ENCODE data around the gene C6orf120. TPM values are rescaled to one million over a fixed set of nuclear protein-coding genes. Genes with fewer than 3 reads are reported as not detected.

C6orf120 gene
- total RNA-seq, 1 experiment from 2014 or later = 18.6 TPM

DNA sequence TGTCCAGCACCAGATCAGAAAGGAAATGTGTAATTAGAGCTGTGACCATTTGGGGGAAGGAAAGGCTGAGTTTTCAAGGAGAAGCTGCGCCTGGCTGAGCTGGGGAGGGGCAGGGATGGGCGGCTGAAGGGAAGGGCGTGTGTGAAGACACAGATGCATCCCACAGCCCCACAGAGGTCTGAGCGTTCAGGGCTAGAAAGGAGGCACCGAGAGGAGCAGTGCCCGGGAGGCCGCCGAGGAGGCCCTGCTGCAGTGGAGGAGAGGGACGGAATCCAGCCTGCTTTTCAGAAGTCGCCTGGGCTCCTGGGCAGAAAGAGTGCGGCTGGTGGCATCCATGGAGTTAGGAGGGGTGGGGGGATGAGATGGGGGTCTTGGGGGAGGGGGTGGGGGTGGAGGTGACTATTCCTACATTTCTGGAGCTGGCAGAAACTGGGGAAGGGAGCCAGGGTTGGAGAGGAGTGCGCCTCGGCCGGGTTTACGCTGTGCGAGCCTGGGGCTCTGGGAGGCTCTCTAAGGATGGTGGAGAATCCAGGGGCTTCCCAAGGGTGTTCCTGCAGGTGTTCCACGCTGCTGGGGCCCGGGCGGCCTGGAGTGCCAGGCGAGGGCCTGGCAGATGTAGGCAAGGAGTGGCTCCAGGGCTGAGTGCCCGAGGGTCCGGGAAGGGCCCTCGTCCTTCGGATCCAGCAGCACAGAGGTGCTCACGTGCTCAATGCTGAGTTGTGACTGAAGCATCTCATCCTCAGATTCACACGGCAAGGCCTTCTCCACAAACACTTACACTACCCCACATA lies 41.9 kb upstream of the C6orf120 start:
- no TSS peak for BruUV-seq (replicated peaks)
- TF ChIP-seq CTCF (conservative IDR thresholded peaks at IDR 0.05; ENCODE audit: low read depth, low read length) (no peak), EZH2phosphoT487 (IDR thresholded peaks at IDR 0.05; ENCODE audit: borderline replicate concordance, low read length) (no peak), EZH2 (IDR thresholded peaks at IDR 0.05; ENCODE audit: low read length, unreplicated experiment) (no peak)
- Histone ChIP-seq H3K36me3 (ENCODE audit: low read depth, low read length) (no peaks in the 10 kb centered on the region), H3K4me1 (ENCODE audit: insufficient read depth, low read length) (peaks cover 5% of the 10 kb centered on the region; the same call in 1 of the 2 replicates), H3F3A (ENCODE audit: low read length, unreplicated experiment) (no peaks in the 10 kb centered on the region), H3K79me2 (ENCODE audit: low read length) (no peaks in the 10 kb centered on the region), H2AFZ (ENCODE audit: low read length) (no peak overlapping the region), H3K9me3 (ENCODE audit: low read length) (no peaks in the 10 kb centered on the region), H3K9ac (ENCODE audit: low read length) (no peak overlapping the region), H3K27ac (ENCODE audit: low read length) (no peak overlapping the region), H3K4me3 (ENCODE audit: low read length) (no peak overlapping the region), H3K9me2 (replicated peaks; ENCODE audit: low read length) (no peaks in the 10 kb centered on the region), H4K20me1 (ENCODE audit: low read length) (no peaks in the 10 kb centered on the region), H3K4me2 (ENCODE audit: low read length) (no peak overlapping the region), H3K27me3 (ENCODE audit: low read length) (no peaks in the 10 kb centered on the region)
- ChIA-PET POLR2A (ENCODE audit: unreplicated experiment) (no interaction called here), CTCF (no interaction called here)
- intact Hi-C loops (cut with micrococcal nuclease) = loop anchor here (5.0 kb wide), 1 partner anchor 763 kb away; no protein-coding TSS in a partner anchor
- DNase-seq = no peak
- no peak for ATAC-seq

GRCh38 chr6:169660751-169661390 lies 41.1 kb upstream of the C6orf120 start:
- H3K9ac ChIP-seq (ENCODE audit: low read length) = no peak overlapping the region
- no peak for TF ChIP-seq CTCF (conservative IDR thresholded peaks at IDR 0.05; ENCODE audit: low read depth, low read length)
- TF ChIP-seq EZH2phosphoT487 (IDR thresholded peaks at IDR 0.05; ENCODE audit: borderline replicate concordance, low read length) = no peak
- TF ChIP-seq EZH2 (IDR thresholded peaks at IDR 0.05; ENCODE audit: low read length, unreplicated experiment) = no peak

DNA sequence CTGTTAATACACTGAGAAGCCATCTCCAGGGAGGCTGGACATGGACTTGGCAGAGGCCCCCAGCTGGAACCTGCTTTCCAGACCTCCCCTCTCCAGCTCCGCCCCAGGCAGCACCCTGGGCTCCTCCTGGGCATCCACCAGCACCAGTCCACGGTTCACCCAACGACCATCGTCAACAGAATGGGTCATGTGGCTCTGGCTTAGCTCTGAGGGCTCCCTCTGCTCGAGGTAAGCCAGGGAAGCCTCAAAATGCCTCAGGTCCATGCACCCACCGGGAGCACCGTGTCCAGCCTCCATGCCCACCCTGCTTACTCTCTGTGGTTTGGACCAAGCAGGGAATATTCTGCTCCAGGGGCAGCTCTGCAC lies 40.6 kb upstream of the C6orf120 start:
- intact Hi-C loops (cut with micrococcal nuclease) = no loop called here
- no peak for ATAC-seq
- no peaks in the 10 kb centered on the region for H3F3A ChIP-seq (ENCODE audit: low read length, unreplicated experiment)
- no peak overlapping the region for H3K4me3 ChIP-seq (ENCODE audit: low read length)
- H3K9me2 ChIP-seq (replicated peaks; ENCODE audit: low read length) = no peaks in the 10 kb centered on the region
- ChIA-PET CTCF (no interaction called here), POLR2A (ENCODE audit: unreplicated experiment) (no interaction called here)
- no TSS peak for BruUV-seq (replicated peaks)
- no peak overlapping the region for H2AFZ ChIP-seq (ENCODE audit: low read length)
- DNase-seq = no peak
- no peak overlapping the region for H3K4me2 ChIP-seq (ENCODE audit: low read length)
- TF ChIP-seq EZH2 (IDR thresholded peaks at IDR 0.05; ENCODE audit: low read length, unreplicated experiment) = no peak
- TF ChIP-seq CTCF (conservative IDR thresholded peaks at IDR 0.05; ENCODE audit: low read depth, low read length) = no peak
- TF ChIP-seq EZH2phosphoT487 (IDR thresholded peaks at IDR 0.05; ENCODE audit: borderline replicate concordance, low read length) = no peak
- H3K9me3 ChIP-seq (ENCODE audit: low read length) = no peaks in the 10 kb centered on the region
- no peak overlapping the region for H3K9ac ChIP-seq (ENCODE audit: low read length)
- no peaks in the 10 kb centered on the region for H3K79me2 ChIP-seq (ENCODE audit: low read length)
- no peaks in the 10 kb centered on the region for H3K4me1 ChIP-seq (ENCODE audit: insufficient read depth, low read length)
- H3K36me3 ChIP-seq (ENCODE audit: low read depth, low read length) = no peaks in the 10 kb centered on the region
- H3K27me3 ChIP-seq (ENCODE audit: low read length) = no peaks in the 10 kb centered on the region
- H4K20me1 ChIP-seq (ENCODE audit: low read length) = no peaks in the 10 kb centered on the region
- H3K27ac ChIP-seq (ENCODE audit: low read length) = no peak overlapping the region

More at GRCh38 chr6:169660751-169661390, 41.1 kb upstream of the C6orf120 start:
- no peaks in the 10 kb centered on the region for H3K4me1 ChIP-seq (ENCODE audit: insufficient read depth, low read length)
- ATAC-seq = no peak
- no peaks in the 10 kb centered on the region for H3K9me3 ChIP-seq (ENCODE audit: low read length)
- no peaks in the 10 kb centered on the region for H3K9me2 ChIP-seq (replicated peaks; ENCODE audit: low read length)
- no peaks in the 10 kb centered on the region for H3K79me2 ChIP-seq (ENCODE audit: low read length)
- no peaks in the 10 kb centered on the region for H3F3A ChIP-seq (ENCODE audit: low read length, unreplicated experiment)
- H3K27ac ChIP-seq (ENCODE audit: low read length) = no peak overlapping the region
- no peaks in the 10 kb centered on the region for H3K27me3 ChIP-seq (ENCODE audit: low read length)
- no TSS peak for BruUV-seq (replicated peaks)
- intact Hi-C loops (cut with micrococcal nuclease) = no loop called here
- no peak overlapping the region for H3K4me2 ChIP-seq (ENCODE audit: low read length)
- CTCF ChIA-PET = no interaction called here
- no peak overlapping the region for H2AFZ ChIP-seq (ENCODE audit: low read length)
- H3K36me3 ChIP-seq (ENCODE audit: low read depth, low read length) = no peaks in the 10 kb centered on the region
- H3K4me3 ChIP-seq (ENCODE audit: low read length) = no peak overlapping the region
- no peaks in the 10 kb centered on the region for H4K20me1 ChIP-seq (ENCODE audit: low read length)
- POLR2A ChIA-PET (ENCODE audit: unreplicated experiment) = no interaction called here
- no peak for DNase-seq

Data from PC-3 (cell line).